GM12865 (cell line): ENCODE results near the gene PCDH9.

ENCODE experiments used
- DNase-seq: peaks from one replicate; pipeline ENCODE4 v3.0.0; 2010; ENCODE audit warnings: low read depth
- H3K4me3 ChIP-seq: 2 replicates; pipeline ENCODE4 v1.5.1; 2011; ENCODE audit warnings: mild to moderate bottlenecking, low read depth, low read length, control low read depth
- CTCF ChIP-seq: IDR thresholded peaks from 2 replicates; pipeline ENCODE4 v1.5.1; 2011; ENCODE audit warnings: low read length, control low read depth, low read depth, inconsistent platforms; ENCODE audit not compliant: insufficient read depth; ENCODE audit errors: missing control alignments

Gene PCDH9

DNA sequence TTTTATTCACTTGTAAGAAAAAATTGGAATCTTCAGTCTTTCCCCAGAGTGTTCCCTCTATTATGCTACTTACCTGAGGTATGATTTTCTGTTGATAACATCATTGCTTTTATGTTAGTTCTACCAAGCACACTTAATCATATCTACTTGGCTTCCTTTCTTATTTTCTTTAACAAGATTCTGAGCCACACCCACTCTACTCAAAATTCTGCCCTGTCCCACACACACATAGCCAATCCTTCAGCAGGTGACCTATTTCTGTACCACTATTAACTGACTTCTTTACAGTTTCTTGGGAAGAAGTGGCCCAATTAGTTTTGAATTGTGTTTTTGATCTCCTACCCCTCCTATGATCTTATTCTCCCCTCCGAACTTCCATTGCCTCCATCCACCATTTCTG, 215.7 kb downstream of the PCDH9 start:
- no peak for TF ChIP-seq CTCF
- no peak for DNase-seq
- no peak overlapping the region for H3K4me3 ChIP-seq

DNA sequence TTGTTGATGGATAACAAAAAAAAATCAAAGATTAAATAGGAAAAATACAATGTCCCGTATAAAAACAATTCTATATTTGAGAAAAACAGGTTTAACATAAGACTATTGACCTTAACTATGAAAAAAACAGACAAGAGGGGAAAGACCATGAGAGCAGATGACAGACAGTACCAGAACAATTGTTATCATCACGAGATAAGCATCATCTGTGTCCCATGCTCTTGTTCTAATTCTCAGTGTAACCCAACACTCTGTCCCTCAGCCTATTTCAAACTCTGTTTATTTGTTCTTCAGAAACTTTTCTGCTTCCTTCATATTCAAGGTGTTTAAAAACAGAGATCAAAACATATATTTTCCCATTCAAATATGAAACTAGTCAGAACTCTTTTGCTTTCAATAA, 216.4 kb downstream of the PCDH9 start:
- no peak for DNase-seq
- TF ChIP-seq CTCF, result no peak
- no peak overlapping the region for H3K4me3 ChIP-seq

DNA sequence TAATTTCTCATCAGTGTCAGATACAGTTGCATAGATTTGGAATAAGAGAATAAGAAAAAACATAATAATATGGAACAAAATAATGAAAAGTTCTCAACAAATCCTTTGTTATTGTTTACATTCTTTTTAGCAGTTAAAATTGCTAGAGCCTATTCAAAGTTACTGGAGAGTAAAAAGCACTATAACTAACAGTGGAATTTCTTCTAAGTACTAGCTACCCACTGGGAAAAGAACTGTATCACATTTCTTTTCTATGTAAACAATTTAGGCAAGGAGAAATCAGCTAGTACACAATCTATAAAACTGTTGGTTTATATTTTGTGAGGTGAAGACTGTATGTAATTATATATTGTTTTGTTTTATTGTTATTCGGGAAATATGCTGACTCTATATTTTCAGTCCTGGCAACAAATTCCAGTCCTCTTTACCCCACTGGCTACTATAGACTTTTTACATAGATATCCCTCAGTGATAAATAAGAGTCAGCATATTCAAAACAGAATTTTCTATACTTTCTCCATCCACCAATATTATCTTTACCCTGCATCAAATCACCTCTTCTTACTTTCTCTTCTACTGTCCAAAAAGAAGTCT, 222.0 kb downstream of the PCDH9 start:
- no peak for TF ChIP-seq CTCF
- no peak overlapping the region for H3K4me3 ChIP-seq
- no peak for DNase-seq

DNA sequence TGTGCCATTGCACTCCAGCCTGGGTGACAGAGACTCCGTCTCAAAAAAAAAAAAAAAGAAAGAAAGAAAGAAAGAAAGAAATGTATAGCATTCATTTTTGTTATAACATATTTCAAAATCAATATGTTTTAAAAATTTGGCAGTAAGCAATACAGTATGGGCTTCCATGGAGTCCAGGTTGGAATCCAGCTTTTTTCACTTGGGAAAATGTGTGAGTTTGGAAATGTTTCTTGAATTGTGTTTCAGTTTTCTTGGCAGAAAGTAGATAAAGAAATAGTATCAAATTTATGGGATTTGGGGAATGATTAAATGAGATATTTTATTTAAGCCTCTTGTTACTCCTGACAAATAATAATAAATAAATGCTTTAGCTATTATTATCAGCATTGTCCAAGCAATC, 225.6 kb downstream of the PCDH9 start:
- DNase-seq, result no peak
- H3K4me3 ChIP-seq, result no peak overlapping the region
- TF ChIP-seq CTCF, result no peak

DNA sequence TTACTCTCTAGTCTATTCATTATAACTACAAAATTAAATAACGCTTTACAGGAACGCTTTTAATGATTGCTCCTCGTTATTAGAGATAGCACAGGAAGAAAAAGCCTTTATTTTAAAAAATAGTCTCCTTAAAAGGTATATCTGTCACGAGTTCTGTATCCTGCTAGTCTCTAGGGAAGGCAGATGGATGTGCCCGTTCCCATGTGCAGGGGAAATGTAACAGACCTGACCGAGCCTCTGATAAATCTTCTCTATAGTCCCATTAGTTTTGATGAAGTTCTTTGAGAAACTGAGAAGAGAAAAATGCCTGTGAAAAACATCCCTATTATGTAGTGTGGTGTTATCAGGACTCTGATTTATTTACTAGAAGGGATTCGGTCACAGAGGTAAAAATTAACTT, 226.4 kb downstream of the PCDH9 start:
- TF ChIP-seq CTCF, result no peak
- DNase-seq, result no peak
- no peak overlapping the region for H3K4me3 ChIP-seq

GRCh38 chr13:67001363-67001762, 228.8 kb downstream of the PCDH9 start:
- no peak for TF ChIP-seq CTCF
- H3K4me3 ChIP-seq, result no peak overlapping the region
- DNase-seq, result no peak

DNA sequence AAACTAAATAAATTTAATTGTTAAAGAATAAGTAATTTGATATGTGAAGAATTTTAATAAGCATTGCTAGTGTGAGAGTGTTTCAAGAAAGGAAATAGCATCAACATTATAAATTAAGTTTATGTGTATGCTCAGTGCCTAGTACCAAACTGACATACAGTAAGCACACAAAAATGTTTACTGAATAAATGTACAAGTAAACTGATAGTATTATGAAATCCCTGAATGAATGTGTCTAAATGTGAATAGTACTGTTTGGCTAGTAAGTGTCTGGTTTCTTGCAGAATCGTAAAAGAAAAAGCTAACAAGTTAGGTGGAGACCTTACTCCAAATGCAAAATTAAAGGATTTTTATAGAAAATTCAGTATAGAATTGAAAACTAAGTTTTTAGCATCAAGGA, 233.6 kb downstream of the PCDH9 start:
- no peak for TF ChIP-seq CTCF
- H3K4me3 ChIP-seq, result no peak overlapping the region

More for the DNA sequence above, 233.6 kb downstream of the PCDH9 start:
- no peak for DNase-seq
